ENCODE measurements around the gene JAG1. TPM values are rescaled to one million over a fixed set of nuclear protein-coding genes. Genes with fewer than 3 reads are reported as not detected.
"Not testable (repeated sequence)": the region's sequence is repeated elsewhere in the genome, so short reads cannot be mapped to it uniquely, and the experiment has no call there.

The JAG1 gene
- total RNA-seq, 1 experiment from 2014 or later = 8.1 TPM

DNA sequence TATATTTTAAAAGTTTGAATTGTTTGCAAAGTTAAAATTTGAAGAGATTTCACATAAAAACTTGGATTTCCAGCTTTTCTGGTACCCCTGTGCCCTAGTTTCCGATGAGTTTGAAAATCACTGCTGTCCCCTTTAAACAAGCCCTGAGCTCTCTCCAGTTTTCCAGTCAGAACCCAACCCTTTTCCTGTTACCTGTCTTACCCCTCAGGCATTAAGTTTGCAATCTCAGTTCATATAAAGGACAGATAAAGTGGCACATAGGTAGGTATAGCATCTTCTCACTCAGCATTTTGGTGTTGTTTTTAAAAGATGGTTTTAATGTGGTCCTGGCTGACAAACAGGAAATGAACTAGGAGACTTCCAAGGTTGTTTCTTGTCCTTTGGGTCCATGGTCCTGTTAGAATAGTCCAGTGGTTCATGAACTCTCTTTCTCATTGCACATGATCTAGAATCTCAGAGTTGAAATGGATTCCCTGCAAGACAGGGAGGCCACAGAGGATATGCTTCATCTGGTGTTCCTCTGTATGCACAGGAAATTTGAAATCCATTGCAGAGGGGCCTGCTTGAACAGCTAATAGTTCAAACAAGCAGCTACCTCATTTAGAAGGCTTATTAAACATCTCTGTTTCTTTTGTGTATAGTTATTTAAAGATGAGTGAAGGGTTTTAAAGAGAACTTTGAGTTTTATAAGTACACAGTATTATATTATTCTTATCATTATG is 82.7 kb downstream of the JAG1 start:
- no peak for DNase-seq (ENCODE audit: extremely low read depth, low read depth)

DNA sequence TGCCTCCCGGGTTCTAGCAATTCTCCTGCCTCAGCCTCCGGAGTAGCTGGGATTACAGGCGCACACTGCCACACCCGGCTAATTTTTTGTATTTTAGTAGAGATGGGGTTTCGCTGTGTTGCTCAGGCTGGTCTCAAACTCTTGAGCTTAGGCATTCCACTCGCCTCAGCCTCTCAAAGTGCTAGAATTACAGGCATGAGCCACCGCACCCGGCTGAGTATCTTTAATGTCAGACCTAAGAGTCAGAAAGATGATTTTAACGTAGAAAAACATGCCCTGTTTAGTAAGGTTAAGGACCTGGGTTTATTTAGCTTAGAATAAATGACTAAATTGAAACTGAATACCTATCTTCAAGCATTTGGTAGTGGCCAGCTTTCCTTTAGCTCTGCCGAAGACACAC is 83.4 kb downstream of the JAG1 start:
- DNase-seq (ENCODE audit: extremely low read depth, low read depth) = not testable (repeated sequence)

Small RNA genes within 50 kb of the gene (small RNA-seq; reads per million reads assigned to genes)
- 0 reads per million in 2 experiments for gene MIR6870

Other genes with a start within 250 kb of the JAG1 start
- 19.3 and 28.7 TPM in 2 replicates for gene MKKS, start 239.8 kb downstream of the JAG1 start, total RNA-seq (2014; rRNA removed; shearing (Covaris generic))
- 6.6 and 7.5 TPM in 2 replicates for gene SLX4IP, start 238.7 kb downstream of the JAG1 start, total RNA-seq (2014; rRNA removed; shearing (Covaris generic))